AG04450 (cell line): ENCODE measurements around the gene YAP1. TPM values are rescaled to one million over a fixed set of nuclear protein-coding genes. Genes with fewer than 3 reads are reported as not detected.

Experiments used
- CTCF ChIA-PET: fragments of 300-600, 350-600 bp; formaldehyde crosslinking; extraction: SDS; loops from one replicate; lab custom pipeline; 2022; ENCODE audit warnings: antibody characterized with exemption, inconsistent platforms; lab: Charles Lee
- POLR2A ChIA-PET: fragments of 350-600 bp; formaldehyde crosslinking; extraction: SDS; loops from one replicate; lab custom pipeline; 2021; ENCODE audit warnings: antibody characterized with exemption, inconsistent platforms; lab: Yijun Ruan, JAX
- DNase-seq: peaks from one replicate; pipeline ENCODE4 v3.0.0-alpha.2; 2011; ENCODE audit warnings: low read depth, low spot score
- H3K27ac ChIP-seq: one replicate; pipeline ENCODE4 v1.5.1; 2012; ENCODE audit warnings: low read depth, low read length, control low read depth
- H3K27me3 ChIP-seq: one replicate; pipeline ENCODE4 v1.6.0; 2012; ENCODE audit warnings: low read length; ENCODE audit not compliant: control insufficient read depth, insufficient read depth
- H3K4me3 ChIP-seq: 2 replicates; pipeline ENCODE4 v1.5.1; 2011; ENCODE audit warnings: mild to moderate bottlenecking, low read depth, low read length, control low read depth
- H3K9me3 ChIP-seq: 2 replicates; pipeline ENCODE4 v1.5.1; 2012; ENCODE audit warnings: low read length; ENCODE audit not compliant: control insufficient read depth, insufficient read depth
- polyA plus RNA-seq: library from polyadenylated mRNA; depleted of rRNA; stranded (reverse); fragments of >200 nt; gene quantifications from 2 replicates; pipeline ENCODE4 v1.2.3, GENCODE V29; 2011
- TF ChIP-seq, protein P1 (sequence below): IDR thresholded peaks from 2 replicates; pipeline ENCODE4 v1.5.1; 2011; ENCODE audit warnings: low read depth, low read length, control low read depth, inconsistent platforms

Gene YAP1
- polyA plus RNA-seq, 1 experiment: 117 TPM

DNA sequence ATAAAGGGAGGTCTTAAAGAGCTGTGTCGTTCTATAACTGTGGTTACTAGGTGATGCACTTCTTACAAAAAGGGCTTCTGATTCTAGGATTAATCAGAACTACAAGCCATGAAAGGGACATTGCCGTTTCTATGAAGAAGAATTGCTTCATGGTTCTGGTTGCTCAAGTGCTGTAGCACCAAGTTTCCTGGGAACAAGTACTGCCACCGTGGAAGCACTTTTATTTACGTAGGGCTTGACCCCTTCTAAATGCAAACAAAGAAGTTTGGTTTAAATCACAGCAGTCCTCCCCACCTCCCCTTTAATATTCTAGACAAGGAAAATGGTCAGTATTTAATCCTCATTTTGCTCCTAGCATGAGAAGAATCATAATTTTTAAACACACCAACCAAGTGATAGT lies 9.8 kb downstream of the YAP1 start:
- H3K9me3 ChIP-seq: 0 out of 2 replicates have a peak, but pooled peaks cover 3% of the 10 kb centered on the region
- H3K27me3 ChIP-seq: no peaks in the 10 kb centered on the region
- POLR2A ChIA-PET: interaction anchor here (1.2 kb wide), 1 partner anchor 9 kb away, joined by 5 read pairs; no protein-coding TSS in a partner anchor
- no peak overlapping the region; the same call in 1 of the 2 replicates for H3K4me3 ChIP-seq
- H3K27ac ChIP-seq: no peak overlapping the region
- CTCF ChIA-PET: no interaction called here
- no peak for DNase-seq
- TF ChIP-seq, protein P1, sequence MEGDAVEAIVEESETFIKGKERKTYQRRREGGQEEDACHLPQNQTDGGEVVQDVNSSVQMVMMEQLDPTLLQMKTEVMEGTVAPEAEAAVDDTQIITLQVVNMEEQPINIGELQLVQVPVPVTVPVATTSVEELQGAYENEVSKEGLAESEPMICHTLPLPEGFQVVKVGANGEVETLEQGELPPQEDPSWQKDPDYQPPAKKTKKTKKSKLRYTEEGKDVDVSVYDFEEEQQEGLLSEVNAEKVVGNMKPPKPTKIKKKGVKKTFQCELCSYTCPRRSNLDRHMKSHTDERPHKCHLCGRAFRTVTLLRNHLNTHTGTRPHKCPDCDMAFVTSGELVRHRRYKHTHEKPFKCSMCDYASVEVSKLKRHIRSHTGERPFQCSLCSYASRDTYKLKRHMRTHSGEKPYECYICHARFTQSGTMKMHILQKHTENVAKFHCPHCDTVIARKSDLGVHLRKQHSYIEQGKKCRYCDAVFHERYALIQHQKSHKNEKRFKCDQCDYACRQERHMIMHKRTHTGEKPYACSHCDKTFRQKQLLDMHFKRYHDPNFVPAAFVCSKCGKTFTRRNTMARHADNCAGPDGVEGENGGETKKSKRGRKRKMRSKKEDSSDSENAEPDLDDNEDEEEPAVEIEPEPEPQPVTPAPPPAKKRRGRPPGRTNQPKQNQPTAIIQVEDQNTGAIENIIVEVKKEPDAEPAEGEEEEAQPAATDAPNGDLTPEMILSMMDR: no peak

DNA sequence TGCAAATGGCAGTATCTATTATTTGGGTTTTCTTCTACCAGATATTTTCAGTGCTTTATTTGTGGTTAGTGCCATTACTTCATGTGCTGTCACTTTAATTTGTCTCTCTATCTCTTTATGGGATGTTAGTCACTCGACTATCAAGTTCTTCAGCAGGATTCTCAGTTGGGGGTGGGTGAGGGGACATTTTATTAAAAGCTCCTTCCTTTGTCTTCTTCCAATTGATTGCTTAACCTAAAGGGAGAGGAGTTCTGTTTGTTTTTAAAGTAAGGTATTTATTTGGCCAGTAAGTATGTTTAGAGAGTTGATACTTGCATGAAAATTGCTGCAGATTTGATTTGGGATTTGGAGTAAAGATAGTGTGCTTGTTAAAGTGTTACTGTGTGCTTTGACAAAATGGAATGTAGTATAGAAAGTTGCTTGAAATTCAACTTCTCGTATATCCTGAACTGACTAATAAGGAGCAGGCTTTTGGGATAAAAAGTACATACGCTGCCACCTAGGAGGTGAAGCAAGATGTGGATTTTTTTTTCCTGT lies 10.3 kb downstream of the YAP1 start:
- Histone ChIP-seq H3K9me3 (0 out of 2 replicates have a peak, but pooled peaks cover 3% of the 10 kb centered on the region), H3K4me3 (no peak overlapping the region), H3K27ac (no peak overlapping the region), H3K27me3 (no peaks in the 10 kb centered on the region)
- DNase-seq: no peak
- TF ChIP-seq, protein P1: no peak
- ChIA-PET POLR2A (interaction anchor here (1.2 kb wide), 1 partner anchor 9 kb away, joined by 5 read pairs; no protein-coding TSS in a partner anchor), CTCF (no interaction called here)

- H3K27me3 ChIP-seq: no peaks in the 10 kb centered on the region
- TF ChIP-seq, protein P1: no peak
- H3K9me3 ChIP-seq: 0 out of 2 replicates have a peak, but pooled peaks cover 3% of the 10 kb centered on the region
- ChIA-PET CTCF (no interaction called here), POLR2A (no interaction called here)
- no peak overlapping the region for H3K4me3 ChIP-seq
- no peak for DNase-seq
- no peak overlapping the region for H3K27ac ChIP-seq
Measured at GRCh38 chr11:102121329-102121728, 11.1 kb downstream of the YAP1 start.

- no peak for DNase-seq
- Histone ChIP-seq H3K9me3 (no peaks in the 10 kb centered on the region), H3K27ac (no peak overlapping the region), H3K27me3 (no peaks in the 10 kb centered on the region), H3K4me3 (no peak overlapping the region)
- CTCF ChIA-PET: no interaction called here
- TF ChIP-seq, protein P1: no peak
- POLR2A ChIA-PET: no interaction called here
Measured at GRCh38 chr11:102134597-102134996, 24.4 kb downstream of the YAP1 start.

- Histone ChIP-seq H3K27ac (no peak overlapping the region), H3K27me3 (no peaks in the 10 kb centered on the region), H3K4me3 (no peak overlapping the region), H3K9me3 (no peaks in the 10 kb centered on the region)
- TF ChIP-seq, protein P1: no peak
- no peak for DNase-seq
- ChIA-PET POLR2A (no interaction called here), CTCF (no interaction called here)
Measured at GRCh38 chr11:102135256-102135655, 25.0 kb downstream of the YAP1 start.
